WTC11 (cell line): Measurements from ENCODE around the gene KCTD4.

Experiments used
- ATF1 ChIP-seq: sonication (generic); formaldehyde crosslinking; IDR thresholded peaks from 2 replicates; pipeline ENCODE4 v1.8.1; 2023; ENCODE audit warnings: mild to moderate bottlenecking, moderate library complexity, missing genetic modification reagents
- ATF2 ChIP-seq: sonication (generic); formaldehyde crosslinking; IDR thresholded peaks from 2 replicates; pipeline ENCODE4 v1.8.1; 2022; ENCODE audit warnings: low read depth, missing genetic modification reagents, borderline replicate concordance
- CREB1 ChIP-seq: sonication (generic); formaldehyde crosslinking; IDR thresholded peaks from 2 replicates; pipeline ENCODE4 v1.8.0; 2023; ENCODE audit warnings: mild to moderate bottlenecking, missing genetic modification reagents
- CTCF ChIP-seq: fragments of 200-600 bp; IDR thresholded peaks from 2 replicates; pipeline ENCODE4 v1.8.0; 2022; ENCODE audit warnings: antibody characterized with exemption
- ERG ChIP-seq: fragments of 250-450 bp; sonication (Bioruptor Pico); IDR thresholded peaks from 2 replicates; pipeline ENCODE4 v1.8.0; 2021; ENCODE audit warnings: mild to moderate bottlenecking
- MLX ChIP-seq: sonication (generic); formaldehyde crosslinking; IDR thresholded peaks from 2 replicates; pipeline ENCODE4 v1.8.1; 2023; ENCODE audit warnings: mild to moderate bottlenecking, missing genetic modification reagents, moderate library complexity
- SP1 ChIP-seq: sonication (generic); formaldehyde crosslinking; conservative IDR thresholded peaks from 2 replicates; pipeline ENCODE4 v1.8.1; 2022; ENCODE audit warnings: missing genetic modification reagents
- TEAD4 ChIP-seq: sonication (generic); formaldehyde crosslinking; IDR thresholded peaks from 2 replicates; pipeline ENCODE4 v1.8.0; 2022; ENCODE audit warnings: mild to moderate bottlenecking, missing genetic modification reagents
- TP53 ChIP-seq: sonication (generic); formaldehyde crosslinking; IDR thresholded peaks from 2 replicates; pipeline ENCODE4 v1.8.1; 2023; ENCODE audit warnings: mild to moderate bottlenecking, missing genetic modification reagents
- USF2 ChIP-seq: sonication (generic); formaldehyde crosslinking; IDR thresholded peaks from 2 replicates; pipeline ENCODE4 v1.8.1; 2023; ENCODE audit warnings: mild to moderate bottlenecking, missing genetic modification reagents, moderate library complexity
- ZNF317 ChIP-seq: sonication (generic); formaldehyde crosslinking; IDR thresholded peaks from 2 replicates; pipeline ENCODE4 v1.8.1; 2023; ENCODE audit warnings: low read depth, mild to moderate bottlenecking, moderate library complexity, missing genetic modification reagents, borderline replicate concordance
- ZNF425 ChIP-seq: fragments of 250-450 bp; sonication (Bioruptor Pico); conservative IDR thresholded peaks from 2 replicates; pipeline ENCODE4 v1.9.0; 2021; ENCODE audit warnings: mild to moderate bottlenecking
- ZNF512 ChIP-seq: sonication (generic); formaldehyde crosslinking; IDR thresholded peaks from 2 replicates; pipeline ENCODE4 v1.8.1; 2022; ENCODE audit warnings: missing genetic modification reagents, borderline replicate concordance
- ZSCAN18 ChIP-seq: fragments of 250-450 bp; sonication (Bioruptor Pico); IDR thresholded peaks from 2 replicates; pipeline ENCODE4 v2.1.2; 2022; ENCODE audit warnings: mild to moderate bottlenecking, moderate library complexity

GRCh38 chr13:45222516-45222915 is 21.7 kb upstream of the KCTD4 start:
- TF ChIP-seq CTCF (no peak), ZNF317 (CRISPR knock-in tag) (no peak), ZNF512 (CRISPR knock-in tag) (no peak), ATF2 (no peak), SP1 (no peak), ATF1 (CRISPR knock-in tag) (no peak), ZSCAN18 (CRISPR knock-in tag) (no peak), TP53 (CRISPR knock-in tag) (no peak), USF2 (CRISPR knock-in tag) (no peak), TEAD4 (CRISPR knock-in tag) (no peak), CREB1 (no peak), MLX (CRISPR knock-in tag) (no peak), ERG (no peak), ZNF425 (no peak)
